ENCODE measurements around the gene PER2. TPM values are rescaled to one million over a fixed set of nuclear protein-coding genes. Genes with fewer than 3 reads are reported as not detected.
"Not testable (repeated sequence)": the region's sequence is repeated elsewhere in the genome, so short reads cannot be mapped to it uniquely, and the experiment has no call there.

Gene PER2
- polyA plus RNA-seq, 2 donors: 4.9 to 12.6 TPM

DNA sequence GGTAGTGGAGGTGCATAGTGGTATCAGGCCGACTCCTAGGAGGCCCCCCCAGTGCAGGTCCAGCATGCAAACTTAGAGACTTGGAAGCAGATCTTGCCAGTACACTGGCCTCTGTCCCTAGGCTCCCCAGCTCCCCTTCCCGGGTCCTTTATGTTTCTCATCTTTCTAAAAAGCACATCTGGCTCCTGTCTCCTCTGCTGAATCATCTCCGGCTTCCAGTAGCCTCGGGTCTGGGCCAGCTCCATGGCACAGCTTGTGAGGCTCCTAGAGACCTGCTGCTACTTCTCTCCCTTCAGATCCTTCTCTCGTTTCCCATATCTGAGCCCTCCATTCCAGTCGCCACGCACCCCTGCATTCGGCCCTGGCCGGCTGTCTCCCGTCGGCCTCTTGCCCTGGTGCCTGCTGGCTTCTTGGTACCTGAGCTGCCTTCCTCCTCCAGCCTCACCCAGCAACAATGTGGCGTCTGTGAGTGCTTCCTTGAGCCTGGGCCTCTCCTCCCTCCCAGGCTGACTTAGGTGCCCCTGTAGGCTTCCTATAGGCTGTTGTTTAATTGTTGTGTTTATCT, 38.5 kb upstream of the PER2 start:
- Histone ChIP-seq H3K36me3 (ENCODE audit: control insufficient read depth in 2 of 2, insufficient read depth in 2 of 2, low read length in 1 of 2) (peaks cover 0 to 9% of the 10 kb centered on the region in 2 donors), H3K4me1 (ENCODE audit: control insufficient read depth in 2 of 2, insufficient read depth in 2 of 2, low read length in 1 of 2) (peaks cover under 1 to 2% of the 10 kb centered on the region in 2 donors), H3K27me3 (ENCODE audit: control insufficient read depth in 1 of 2, insufficient read depth in 2 of 2, low read length in 2 of 2) (no peaks in the 10 kb centered on the region), H3K27ac (ENCODE audit: low read depth in 2 of 2, low read length in 1 of 2) (no peak overlapping the region), H3K9me3 (ENCODE audit: control insufficient read depth in 2 of 2, insufficient read depth in 1 of 2, low read depth in 1 of 2, low read length in 1 of 2) (no peaks in the 10 kb centered on the region), H3K4me3 (ENCODE audit: low read depth in 1 of 2, low read length in 2 of 2) (no peak overlapping the region)
- 94 to 95% methylated on average over 12 of the region's 12 CpGs for WGBS, 2 donors

DNA sequence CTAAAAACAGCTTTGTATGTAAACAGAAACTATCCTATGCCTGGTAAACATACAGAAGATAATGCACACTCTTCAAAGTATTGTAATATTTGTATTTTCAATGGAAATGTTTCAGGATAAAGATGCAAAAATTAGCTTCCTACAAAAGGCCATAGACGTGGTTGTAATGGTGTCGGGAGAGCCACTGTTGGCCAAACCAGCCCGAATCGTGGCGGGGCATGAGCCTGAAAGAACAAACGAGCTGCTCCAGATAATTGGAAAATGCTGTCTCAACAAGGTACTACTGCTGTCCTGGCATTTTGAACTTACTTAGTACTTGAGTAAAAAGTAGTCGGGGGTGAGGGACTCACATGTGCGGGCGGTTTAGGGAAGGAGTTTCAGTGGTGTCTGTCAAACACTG, 37.3 kb upstream of the PER2 start:
- H3K4me1 ChIP-seq (ENCODE audit: control insufficient read depth in 2 of 2, insufficient read depth in 2 of 2, low read length in 1 of 2): peaks cover 6 to 7% of the 10 kb centered on the region in 2 donors
- WGBS, 2 donors: 84 to 87% methylated on average over 9 of the region's 9 CpGs
- H3K27ac ChIP-seq (ENCODE audit: low read depth in 2 of 2, low read length in 1 of 2): no peak overlapping the region
- peaks cover 0 to 9% of the 10 kb centered on the region in 2 donors for H3K36me3 ChIP-seq (ENCODE audit: control insufficient read depth in 2 of 2, insufficient read depth in 2 of 2, low read length in 1 of 2)
- no peaks in the 10 kb centered on the region for H3K9me3 ChIP-seq (ENCODE audit: control insufficient read depth in 2 of 2, insufficient read depth in 1 of 2, low read depth in 1 of 2, low read length in 1 of 2)
- H3K4me3 ChIP-seq (ENCODE audit: low read depth in 1 of 2, low read length in 2 of 2): no peak overlapping the region
- H3K27me3 ChIP-seq (ENCODE audit: control insufficient read depth in 1 of 2, insufficient read depth in 2 of 2, low read length in 2 of 2): no peaks in the 10 kb centered on the region

GRCh38 chr2:238324248-238324647, 35.8 kb upstream of the PER2 start:
- H3K4me3 ChIP-seq (ENCODE audit: low read depth in 1 of 2, low read length in 2 of 2); H3K27me3 ChIP-seq (ENCODE audit: control insufficient read depth in 1 of 2, insufficient read depth in 2 of 2, low read length in 2 of 2); H3K9me3 ChIP-seq (ENCODE audit: control insufficient read depth in 2 of 2, insufficient read depth in 1 of 2, low read depth in 1 of 2, low read length in 1 of 2); H3K36me3 ChIP-seq (ENCODE audit: control insufficient read depth in 2 of 2, insufficient read depth in 2 of 2, low read length in 1 of 2); H3K27ac ChIP-seq (ENCODE audit: low read depth in 2 of 2, low read length in 1 of 2); H3K4me1 ChIP-seq (ENCODE audit: control insufficient read depth in 2 of 2, insufficient read depth in 2 of 2, low read length in 1 of 2): not testable (repeated sequence)
- 96 to 99% methylated on average over 7 of the region's 7 CpGs for WGBS, 2 donors

DNA sequence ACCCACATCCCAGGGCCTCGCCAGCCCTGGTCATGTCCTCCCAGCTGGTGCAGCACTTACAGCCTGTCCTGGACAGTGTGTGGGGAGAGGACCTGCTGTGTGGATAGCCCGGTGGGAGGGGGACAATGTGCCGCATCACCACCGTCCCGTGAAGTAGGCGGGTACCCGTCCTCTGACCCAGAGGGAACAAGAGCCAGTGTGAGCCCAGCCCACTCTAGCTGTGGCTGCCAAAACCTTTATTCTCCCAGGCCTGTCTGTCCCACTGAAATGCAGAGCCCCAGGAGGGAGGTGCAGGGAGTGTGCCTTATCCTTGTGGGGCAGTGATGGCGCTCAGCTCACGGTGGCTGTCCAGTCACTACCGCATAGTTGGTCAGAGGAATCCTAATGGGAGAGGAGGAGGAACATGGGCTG, 33.6 kb upstream of the PER2 start:
- Histone ChIP-seq H3K27me3 (ENCODE audit: control insufficient read depth in 1 of 2, insufficient read depth in 2 of 2, low read length in 2 of 2) (no peaks in the 10 kb centered on the region), H3K4me3 (ENCODE audit: low read depth in 1 of 2, low read length in 2 of 2) (no peak overlapping the region), H3K36me3 (ENCODE audit: control insufficient read depth in 2 of 2, insufficient read depth in 2 of 2, low read length in 1 of 2) (peaks cover 0 to 6% of the 10 kb centered on the region in 2 donors), H3K4me1 (ENCODE audit: control insufficient read depth in 2 of 2, insufficient read depth in 2 of 2, low read length in 1 of 2) (peaks cover 6 to 10% of the 10 kb centered on the region in 2 donors), H3K27ac (ENCODE audit: low read depth in 2 of 2, low read length in 1 of 2) (no peak overlapping the region), H3K9me3 (ENCODE audit: control insufficient read depth in 2 of 2, insufficient read depth in 1 of 2, low read depth in 1 of 2, low read length in 1 of 2) (no peaks in the 10 kb centered on the region)
- 82 to 86% methylated on average over 10 of the region's 10 CpGs for WGBS, 2 donors

DNA sequence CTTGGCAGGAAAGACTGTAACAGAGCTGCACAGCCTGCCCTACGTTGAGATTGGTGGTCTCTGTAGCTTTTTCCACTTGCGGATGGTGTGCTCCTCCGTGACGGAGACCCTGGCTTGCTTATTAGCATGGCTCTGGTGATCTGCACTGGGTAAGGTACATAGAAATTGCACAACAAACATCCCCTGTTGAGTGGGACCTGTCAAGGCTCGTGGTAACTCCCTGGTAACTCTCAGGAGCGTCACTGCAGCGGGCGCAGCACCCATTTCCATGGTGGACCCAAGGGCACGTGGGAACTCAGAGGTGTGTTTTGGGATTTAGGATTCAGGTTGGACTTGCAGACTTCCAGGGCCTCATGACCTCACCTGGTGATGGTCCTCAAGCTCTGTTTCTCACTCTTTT, 33.1 kb upstream of the PER2 start:
- 50 to 60% methylated on average over 9 of the region's 9 CpGs for WGBS, 2 donors
- H3K4me3 ChIP-seq (ENCODE audit: low read depth in 1 of 2, low read length in 2 of 2): peak overlapping the region in 1 of 2 donors; percentile 75
- H3K9me3 ChIP-seq (ENCODE audit: control insufficient read depth in 2 of 2, insufficient read depth in 1 of 2, low read depth in 1 of 2, low read length in 1 of 2): no peaks in the 10 kb centered on the region
- H3K36me3 ChIP-seq (ENCODE audit: control insufficient read depth in 2 of 2, insufficient read depth in 2 of 2, low read length in 1 of 2): peaks cover 0 to 6% of the 10 kb centered on the region in 2 donors
- peak overlapping the region in 1 of 2 donors; percentile 27 for H3K27ac ChIP-seq (ENCODE audit: low read depth in 2 of 2, low read length in 1 of 2)
- H3K4me1 ChIP-seq (ENCODE audit: control insufficient read depth in 2 of 2, insufficient read depth in 2 of 2, low read length in 1 of 2): peaks cover 6 to 10% of the 10 kb centered on the region in 2 donors
- H3K27me3 ChIP-seq (ENCODE audit: control insufficient read depth in 1 of 2, insufficient read depth in 2 of 2, low read length in 2 of 2): no peaks in the 10 kb centered on the region

DNA sequence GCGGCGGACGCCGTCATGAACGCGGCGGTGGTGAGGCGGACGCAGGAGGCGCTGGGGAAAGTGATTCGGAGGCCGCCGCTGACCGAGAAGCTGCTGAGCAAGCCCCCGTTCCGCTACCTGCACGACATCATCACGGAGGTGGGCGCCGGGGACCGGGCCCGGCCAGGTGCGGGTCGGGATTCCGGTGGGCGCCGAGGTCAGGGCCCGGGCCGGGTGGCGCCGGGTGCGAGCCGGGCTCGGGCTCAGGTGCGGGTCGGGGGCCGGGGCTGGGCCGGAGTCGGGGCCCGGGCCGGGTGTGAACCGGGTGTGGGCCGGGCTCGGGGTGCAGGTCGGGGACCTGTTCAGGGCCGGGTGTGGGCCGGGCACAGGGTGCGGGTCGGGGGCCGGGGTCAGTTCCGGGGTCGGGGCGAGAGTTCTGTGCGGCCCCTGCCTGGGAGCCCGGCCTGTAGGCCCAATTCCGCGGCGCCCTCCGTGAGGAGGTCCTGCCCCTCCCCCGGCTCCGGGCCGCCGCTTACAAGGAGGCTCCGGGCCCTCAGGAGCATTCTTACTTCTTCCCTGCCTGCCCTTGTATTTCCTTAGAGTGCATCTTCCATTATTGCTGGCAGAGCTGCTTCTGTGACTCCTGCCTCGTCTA, 32.4 kb upstream of the PER2 start:
- Histone ChIP-seq H3K27me3 (ENCODE audit: control insufficient read depth in 1 of 2, insufficient read depth in 2 of 2, low read length in 2 of 2) (no peaks in the 10 kb centered on the region), H3K27ac (ENCODE audit: low read depth in 2 of 2, low read length in 1 of 2) (peak overlapping the region; percentile 27 to 37), H3K4me1 (ENCODE audit: control insufficient read depth in 2 of 2, insufficient read depth in 2 of 2, low read length in 1 of 2) (peaks cover 6 to 10% of the 10 kb centered on the region in 2 donors), H3K36me3 (ENCODE audit: control insufficient read depth in 2 of 2, insufficient read depth in 2 of 2, low read length in 1 of 2) (peaks cover 0 to 6% of the 10 kb centered on the region in 2 donors), H3K4me3 (ENCODE audit: low read depth in 1 of 2, low read length in 2 of 2) (peak overlapping the region; percentile 75 to 88), H3K9me3 (ENCODE audit: control insufficient read depth in 2 of 2, insufficient read depth in 1 of 2, low read depth in 1 of 2, low read length in 1 of 2) (no peaks in the 10 kb centered on the region)
- 1% methylated on average over 43 to 65 of the region's 65 CpGs for WGBS, 2 donors

- H3K36me3 ChIP-seq (ENCODE audit: control insufficient read depth in 2 of 2, insufficient read depth in 2 of 2, low read length in 1 of 2): peaks cover 0 to 5% of the 10 kb centered on the region in 2 donors
- H3K27ac ChIP-seq (ENCODE audit: low read depth in 2 of 2, low read length in 1 of 2): peak within 1 kb of the TSS; percentile 37 to 67
- no peaks in the 10 kb centered on the region for H3K27me3 ChIP-seq (ENCODE audit: control insufficient read depth in 1 of 2, insufficient read depth in 2 of 2, low read length in 2 of 2)
- no peaks in the 10 kb centered on the region for H3K9me3 ChIP-seq (ENCODE audit: control insufficient read depth in 2 of 2, insufficient read depth in 1 of 2, low read depth in 1 of 2, low read length in 1 of 2)
- H3K4me3 ChIP-seq (ENCODE audit: low read depth in 1 of 2, low read length in 2 of 2): peak within 1 kb of the TSS; percentile 75 to 88
- 0% methylated on average over 46 to 58 of the region's 58 CpGs for WGBS, 2 donors
- H3K4me1 ChIP-seq (ENCODE audit: control insufficient read depth in 2 of 2, insufficient read depth in 2 of 2, low read length in 1 of 2): peaks cover 6 to 10% of the 10 kb centered on the region in 2 donors
Measured at GRCh38 chr2:238320246-238320647, 31.8 kb upstream of the PER2 start, which contains the start of gene TRAF3IP1. TSS of gene TRAF3IP1 (plus strand) at chr2:238320518. CDS start at chr2:238320663, 145 bp downstream.

DNA sequence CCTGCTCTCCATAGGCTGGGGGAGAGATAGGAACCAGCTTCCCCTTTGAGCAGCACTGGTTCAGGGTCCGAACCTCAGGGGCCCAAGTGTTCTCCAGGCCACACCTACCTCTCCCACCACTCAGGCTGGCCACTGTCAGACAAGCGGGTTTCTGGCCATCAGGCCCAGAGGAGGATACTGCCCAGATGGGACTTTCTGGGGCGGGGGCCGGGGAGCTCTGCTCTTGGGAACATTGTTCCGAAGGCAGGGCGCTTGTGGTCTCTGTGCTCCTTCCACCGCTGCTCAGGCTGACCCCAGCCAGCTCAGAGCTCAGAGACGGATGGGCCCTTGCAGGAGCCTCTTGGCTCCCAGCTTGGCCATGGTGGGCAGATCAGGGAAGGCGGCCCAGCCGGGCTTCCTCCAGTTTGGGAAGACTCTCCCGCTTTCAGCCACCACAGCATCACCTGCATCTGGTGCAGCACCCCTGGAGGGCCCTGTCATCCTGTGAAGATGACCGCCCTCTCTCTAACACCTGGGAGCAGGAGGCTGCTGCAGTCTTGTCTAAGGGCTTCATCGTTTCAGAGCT, 26.7 kb upstream of the PER2 start:
- WGBS, 2 donors: 93 to 95% methylated on average over 13 of the region's 13 CpGs
- H3K27ac ChIP-seq (ENCODE audit: low read depth in 2 of 2, low read length in 1 of 2): no peak overlapping the region
- H3K4me3 ChIP-seq (ENCODE audit: low read depth in 1 of 2, low read length in 2 of 2): no peak overlapping the region
- H3K27me3 ChIP-seq (ENCODE audit: control insufficient read depth in 1 of 2, insufficient read depth in 2 of 2, low read length in 2 of 2): no peaks in the 10 kb centered on the region
- H3K9me3 ChIP-seq (ENCODE audit: control insufficient read depth in 2 of 2, insufficient read depth in 1 of 2, low read depth in 1 of 2, low read length in 1 of 2): no peaks in the 10 kb centered on the region
- H3K4me1 ChIP-seq (ENCODE audit: control insufficient read depth in 2 of 2, insufficient read depth in 2 of 2, low read length in 1 of 2): peaks cover 0 to 3% of the 10 kb centered on the region in 2 donors
- H3K36me3 ChIP-seq (ENCODE audit: control insufficient read depth in 2 of 2, insufficient read depth in 2 of 2, low read length in 1 of 2): no peaks in the 10 kb centered on the region

DNA sequence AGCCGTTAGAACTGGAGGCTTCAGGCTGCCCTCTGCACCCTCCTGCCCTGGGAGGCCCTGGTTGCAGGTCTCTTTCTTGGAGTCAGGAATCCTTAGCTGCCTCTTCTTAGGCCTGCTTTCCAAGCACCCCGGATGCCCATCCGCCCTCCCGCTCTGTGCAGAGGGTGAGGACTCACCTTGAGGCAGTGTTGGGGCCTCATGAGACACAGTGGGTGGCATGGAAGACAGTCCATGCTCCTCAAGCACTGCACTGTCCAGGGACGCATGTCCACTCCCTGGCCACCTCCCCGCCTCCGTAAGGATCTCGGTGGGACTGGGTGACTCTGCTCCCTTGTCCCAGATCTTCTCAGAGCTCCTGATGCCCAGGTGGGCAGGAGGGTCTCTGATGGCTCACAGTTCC, 26.2 kb upstream of the PER2 start:
- H3K36me3 ChIP-seq (ENCODE audit: control insufficient read depth in 2 of 2, insufficient read depth in 2 of 2, low read length in 1 of 2): no peaks in the 10 kb centered on the region
- no peaks in the 10 kb centered on the region for H3K4me1 ChIP-seq (ENCODE audit: control insufficient read depth in 2 of 2, insufficient read depth in 2 of 2, low read length in 1 of 2)
- 95 to 96% methylated on average over 8 of the region's 8 CpGs for WGBS, 2 donors
- H3K27me3 ChIP-seq (ENCODE audit: control insufficient read depth in 1 of 2, insufficient read depth in 2 of 2, low read length in 2 of 2): no peaks in the 10 kb centered on the region
- no peak overlapping the region for H3K4me3 ChIP-seq (ENCODE audit: low read depth in 1 of 2, low read length in 2 of 2)
- H3K9me3 ChIP-seq (ENCODE audit: control insufficient read depth in 2 of 2, insufficient read depth in 1 of 2, low read depth in 1 of 2, low read length in 1 of 2): no peaks in the 10 kb centered on the region
- H3K27ac ChIP-seq (ENCODE audit: low read depth in 2 of 2, low read length in 1 of 2): no peak overlapping the region

All from esophagus (tissue), 2 donors.